ENCODE measurements around the gene PDE4D. TPM values are rescaled to one million over a fixed set of nuclear protein-coding genes. Genes with fewer than 3 reads are reported as not detected.

Gene PDE4D
- total and polyA plus RNA-seq, 2 donors (not counting 1 experiment from before 2014, with no cell fraction given), result 14.9 to 171 TPM

DNA sequence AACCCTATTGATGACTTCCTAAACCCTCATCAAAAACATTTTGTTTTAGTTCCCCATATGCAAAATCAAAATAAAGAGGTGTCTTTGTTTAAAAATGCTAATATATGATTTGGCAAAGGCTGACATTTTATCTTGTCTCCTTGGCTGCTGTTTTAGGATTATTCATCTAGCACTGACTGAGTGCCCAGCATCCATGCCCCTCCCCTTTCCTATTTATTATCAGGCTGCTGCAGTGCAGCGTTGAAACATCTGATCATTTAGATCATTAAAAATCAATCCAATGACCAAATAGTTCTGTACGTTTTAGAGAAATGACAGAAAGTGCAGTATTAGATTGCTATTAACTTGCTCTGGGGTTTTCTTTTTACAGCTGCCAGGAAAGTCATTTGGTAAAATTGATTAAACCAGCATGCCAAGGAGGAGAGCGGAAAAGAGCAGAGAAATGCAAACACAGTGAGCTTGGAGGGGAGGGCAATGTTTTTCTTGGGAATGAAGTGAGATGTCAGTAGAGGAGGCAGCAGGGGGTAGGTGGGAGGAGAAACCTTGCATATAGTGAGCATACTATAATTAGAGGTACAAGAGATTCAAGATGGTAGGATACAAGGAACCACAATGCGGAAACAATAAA, 286.3 kb downstream of the PDE4D start:
- H3K79me2 ChIP-seq (ENCODE audit: control insufficient read depth, insufficient read depth, low read length), result no peaks in the 10 kb centered on the region
- H2AFZ ChIP-seq (ENCODE audit: insufficient read depth, low read depth, low read length, poor library complexity, severe bottlenecking), result no peak overlapping the region
- H3K4me3 Mint-ChIP-seq, result no peak overlapping the region
- no peak overlapping the region for H3K9ac ChIP-seq (ENCODE audit: low read length)
- no peak overlapping the region for H3K4me3 ChIP-seq (ENCODE audit: control extremely low read depth in 1 of 5, extremely low read depth in 1 of 5, insufficient read depth in 1 of 5, low read depth in 2 of 5, low read length in 4 of 5)
- ATAC-seq (ENCODE audit: low read depth), result no peak
- H3K4me1 ChIP-seq (ENCODE audit: control insufficient read depth in 2 of 2, insufficient read depth in 2 of 2, low read length in 2 of 2), result peaks cover 0 to 5% of the 10 kb centered on the region in 2 donors
- H3K27me3 ChIP-seq (replicated peaks in 1 of 4; ENCODE audit: control extremely low read depth in 1 of 4, control insufficient read depth in 3 of 4, insufficient read depth in 4 of 4, low read length in 3 of 4), result no peaks in the 10 kb centered on the region
- ChIA-PET CTCF (no interaction called here), POLR2A (no interaction called here)
- H3K9me3 Mint-ChIP-seq (ENCODE audit: insufficient read depth), result no peaks in the 10 kb centered on the region
- WGBS (ENCODE audit: insufficient coverage), result 100% methylated on average over 2 of the region's 4 CpGs
- no peaks in the 10 kb centered on the region for H3K36me3 ChIP-seq (replicated peaks in 1 of 2; ENCODE audit: control extremely low read depth in 1 of 2, control insufficient read depth in 1 of 2, extremely low read depth in 1 of 2, insufficient read depth in 2 of 2, low read length in 1 of 2)
- no peak overlapping the region for H3K27ac Mint-ChIP-seq
- no peak overlapping the region for H3K4me2 ChIP-seq (replicated peaks; ENCODE audit: low read depth, low read length, poor library complexity, severe bottlenecking)
- intact Hi-C loops (cut with micrococcal nuclease), result no loop called here
- H3K4me1 Mint-ChIP-seq, result peaks cover 17% of the 10 kb centered on the region
- H4K20me1 ChIP-seq (ENCODE audit: control insufficient read depth, insufficient read depth, low read length, poor library complexity, severe bottlenecking), result no peaks in the 10 kb centered on the region
- no peak for DNase-seq
- TF ChIP-seq, protein P1, sequence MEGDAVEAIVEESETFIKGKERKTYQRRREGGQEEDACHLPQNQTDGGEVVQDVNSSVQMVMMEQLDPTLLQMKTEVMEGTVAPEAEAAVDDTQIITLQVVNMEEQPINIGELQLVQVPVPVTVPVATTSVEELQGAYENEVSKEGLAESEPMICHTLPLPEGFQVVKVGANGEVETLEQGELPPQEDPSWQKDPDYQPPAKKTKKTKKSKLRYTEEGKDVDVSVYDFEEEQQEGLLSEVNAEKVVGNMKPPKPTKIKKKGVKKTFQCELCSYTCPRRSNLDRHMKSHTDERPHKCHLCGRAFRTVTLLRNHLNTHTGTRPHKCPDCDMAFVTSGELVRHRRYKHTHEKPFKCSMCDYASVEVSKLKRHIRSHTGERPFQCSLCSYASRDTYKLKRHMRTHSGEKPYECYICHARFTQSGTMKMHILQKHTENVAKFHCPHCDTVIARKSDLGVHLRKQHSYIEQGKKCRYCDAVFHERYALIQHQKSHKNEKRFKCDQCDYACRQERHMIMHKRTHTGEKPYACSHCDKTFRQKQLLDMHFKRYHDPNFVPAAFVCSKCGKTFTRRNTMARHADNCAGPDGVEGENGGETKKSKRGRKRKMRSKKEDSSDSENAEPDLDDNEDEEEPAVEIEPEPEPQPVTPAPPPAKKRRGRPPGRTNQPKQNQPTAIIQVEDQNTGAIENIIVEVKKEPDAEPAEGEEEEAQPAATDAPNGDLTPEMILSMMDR (IDR thresholded peaks at IDR 0.05), result no peak
- TF ChIP-seq EZH2 (IDR thresholded peaks at IDR 0.05; ENCODE audit: borderline replicate concordance, insufficient read depth, low read depth, low read length, poor library complexity, severe bottlenecking), result no peak
- H3K9me3 ChIP-seq (ENCODE audit: control extremely low read depth in 1 of 3, control insufficient read depth in 2 of 3, insufficient read depth in 1 of 3, low read length in 2 of 3), result no peaks in the 10 kb centered on the region
- peaks cover 4% of the 10 kb centered on the region for H3K27me3 Mint-ChIP-seq
- no peak overlapping the region for H3K27ac ChIP-seq (ENCODE audit: low read length in 2 of 2)

DNA sequence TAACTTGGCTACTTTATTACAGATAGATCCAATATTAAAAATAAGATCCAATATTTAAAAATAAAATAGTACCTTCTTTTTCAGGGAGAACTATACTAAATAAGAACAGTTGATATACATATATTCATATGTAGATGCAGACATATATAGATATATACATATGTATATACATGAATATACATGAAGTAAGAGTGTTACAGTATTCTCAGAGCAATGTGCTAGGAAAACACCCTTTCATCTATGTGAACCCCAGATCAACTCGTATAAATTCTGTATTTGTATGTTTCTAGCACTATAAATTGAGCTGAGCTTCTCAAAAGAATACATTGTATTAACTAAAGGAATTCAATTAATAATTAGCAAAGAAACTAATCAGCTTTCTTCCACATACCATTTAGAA, 287.6 kb downstream of the PDE4D start:
- intact Hi-C loops (cut with micrococcal nuclease), result no loop called here
- DNase-seq, result no peak
- Histone ChIP-seq H3K27me3 (replicated peaks in 1 of 4; ENCODE audit: control extremely low read depth in 1 of 4, control insufficient read depth in 3 of 4, insufficient read depth in 4 of 4, low read length in 3 of 4) (no peaks in the 10 kb centered on the region), H3K4me2 (replicated peaks; ENCODE audit: low read depth, low read length, poor library complexity, severe bottlenecking) (no peak overlapping the region), H3K9ac (ENCODE audit: low read length) (no peak overlapping the region), H4K20me1 (ENCODE audit: control insufficient read depth, insufficient read depth, low read length, poor library complexity, severe bottlenecking) (no peaks in the 10 kb centered on the region), H3K9me3 (ENCODE audit: control extremely low read depth in 1 of 3, control insufficient read depth in 2 of 3, insufficient read depth in 1 of 3, low read length in 2 of 3) (no peaks in the 10 kb centered on the region), H3K4me1 (ENCODE audit: control insufficient read depth in 2 of 2, insufficient read depth in 2 of 2, low read length in 2 of 2) (no peaks in the 10 kb centered on the region), H3K4me3 (ENCODE audit: control extremely low read depth in 1 of 5, extremely low read depth in 1 of 5, insufficient read depth in 1 of 5, low read depth in 2 of 5, low read length in 4 of 5) (no peak overlapping the region), H3K79me2 (ENCODE audit: control insufficient read depth, insufficient read depth, low read length) (no peaks in the 10 kb centered on the region), H3K27ac (ENCODE audit: low read length in 2 of 2) (no peak overlapping the region), H3K36me3 (replicated peaks in 1 of 2; ENCODE audit: control extremely low read depth in 1 of 2, control insufficient read depth in 1 of 2, extremely low read depth in 1 of 2, insufficient read depth in 2 of 2, low read length in 1 of 2) (no peaks in the 10 kb centered on the region), H2AFZ (ENCODE audit: insufficient read depth, low read depth, low read length, poor library complexity, severe bottlenecking) (no peak overlapping the region)
- ChIA-PET CTCF (no interaction called here), POLR2A (no interaction called here)
- ATAC-seq (ENCODE audit: low read depth), result no peak
- Mint-ChIP-seq H3K4me3 (no peak overlapping the region), H3K4me1 (peaks cover 20% of the 10 kb centered on the region), H3K27me3 (peaks cover 4% of the 10 kb centered on the region), H3K9me3 (ENCODE audit: insufficient read depth) (no peaks in the 10 kb centered on the region), H3K27ac (no peak overlapping the region)
- no CpG with 5 or more reads among the region's 1 CpG for WGBS (ENCODE audit: insufficient coverage)
- TF ChIP-seq, protein P1 (IDR thresholded peaks at IDR 0.05), result no peak
